Measurements from ENCODE around the gene SYT17. TPM values are rescaled to one million over a fixed set of nuclear protein-coding genes. Genes with fewer than 3 reads are reported as not detected.

Gene SYT17
- total RNA-seq, 1 donor = 0.52 TPM

DNA sequence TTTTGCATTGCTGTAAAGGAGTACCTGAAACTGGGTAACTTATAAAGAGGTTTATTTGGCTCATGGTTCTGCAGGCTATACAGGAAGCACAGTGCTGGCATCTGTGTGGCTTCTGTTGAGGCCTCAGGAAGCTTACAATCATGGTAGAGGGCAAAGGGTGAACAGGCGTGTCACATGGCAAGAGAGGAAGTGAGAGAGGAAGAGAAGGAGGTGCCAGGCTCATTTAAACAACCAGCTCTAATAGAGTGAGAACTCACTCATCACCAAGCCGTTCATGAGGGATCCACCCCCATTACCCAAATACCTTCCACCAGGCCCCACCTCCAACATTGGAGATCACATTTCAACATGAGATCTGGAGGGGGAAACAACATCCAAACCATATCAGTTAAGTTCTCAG lies 101.1 kb downstream of the SYT17 start:
- H3K4me1 ChIP-seq (ENCODE audit: insufficient read depth, low read length) = no peaks in the 10 kb centered on the region
- no peaks in the 10 kb centered on the region for H3K9me3 ChIP-seq (ENCODE audit: low read depth, low read length)
- no peak overlapping the region for H3K4me3 ChIP-seq (ENCODE audit: low read length)
- H3K27me3 ChIP-seq (ENCODE audit: insufficient read depth, low read length) = no peaks in the 10 kb centered on the region

DNA sequence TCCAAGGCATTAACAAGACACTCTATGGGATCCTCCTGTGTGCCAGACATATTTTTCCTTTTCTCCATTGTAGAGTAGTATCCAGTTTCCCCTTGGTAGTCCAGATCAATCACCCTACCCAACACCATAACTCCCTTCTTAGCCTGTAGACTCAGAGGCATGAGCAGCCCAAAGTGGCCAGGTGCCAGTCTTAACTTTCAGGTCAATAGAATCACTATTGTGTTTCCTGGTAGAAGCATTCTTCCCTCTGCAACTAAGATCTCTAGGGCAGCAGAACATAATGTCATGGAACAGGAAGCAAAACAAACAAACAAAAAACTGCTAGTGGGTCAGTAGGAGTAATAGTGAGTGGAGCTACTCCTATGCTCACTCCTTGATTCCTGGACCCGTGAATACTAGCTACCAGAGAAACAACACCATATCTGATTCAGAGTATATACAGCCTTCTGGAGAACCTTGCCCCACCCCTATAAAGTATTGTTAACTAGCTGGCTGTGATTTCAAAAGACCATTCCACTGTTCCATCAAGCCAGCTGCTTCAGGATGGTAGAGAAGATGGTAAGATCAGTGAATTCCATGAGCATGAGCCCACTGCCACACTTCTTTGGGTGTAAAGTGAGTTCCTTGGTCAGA lies 106.2 kb downstream of the SYT17 start:
- Histone ChIP-seq H3K9me3 (ENCODE audit: low read depth, low read length) (no peaks in the 10 kb centered on the region), H3K27me3 (ENCODE audit: insufficient read depth, low read length) (no peaks in the 10 kb centered on the region), H3K4me3 (ENCODE audit: low read length) (no peak overlapping the region), H3K4me1 (ENCODE audit: insufficient read depth, low read length) (no peaks in the 10 kb centered on the region)

DNA sequence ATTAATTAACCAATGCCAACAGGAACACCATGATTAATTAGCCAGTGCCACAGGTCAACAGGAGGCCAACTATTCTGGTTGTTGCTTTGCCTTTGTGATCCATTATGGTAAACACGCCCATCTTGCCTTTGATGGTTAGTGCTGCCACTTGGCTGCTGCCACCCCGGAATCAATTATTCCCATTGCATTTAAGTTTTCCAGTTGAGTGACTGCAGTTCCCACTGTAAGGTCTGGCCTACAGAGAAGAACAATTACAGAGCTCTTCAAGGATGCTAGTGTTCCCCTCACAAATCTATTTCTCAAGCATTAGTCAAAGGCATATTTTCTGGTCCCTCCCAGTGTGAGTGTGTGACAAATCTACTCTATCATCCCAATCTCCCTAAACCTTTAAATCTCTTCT lies 110.4 kb downstream of the SYT17 start:
- H3K4me3 ChIP-seq (ENCODE audit: low read length) = no peak overlapping the region
- no peaks in the 10 kb centered on the region for H3K9me3 ChIP-seq (ENCODE audit: low read depth, low read length)
- H3K27me3 ChIP-seq (ENCODE audit: insufficient read depth, low read length) = no peaks in the 10 kb centered on the region
- no peaks in the 10 kb centered on the region for H3K4me1 ChIP-seq (ENCODE audit: insufficient read depth, low read length)

DNA sequence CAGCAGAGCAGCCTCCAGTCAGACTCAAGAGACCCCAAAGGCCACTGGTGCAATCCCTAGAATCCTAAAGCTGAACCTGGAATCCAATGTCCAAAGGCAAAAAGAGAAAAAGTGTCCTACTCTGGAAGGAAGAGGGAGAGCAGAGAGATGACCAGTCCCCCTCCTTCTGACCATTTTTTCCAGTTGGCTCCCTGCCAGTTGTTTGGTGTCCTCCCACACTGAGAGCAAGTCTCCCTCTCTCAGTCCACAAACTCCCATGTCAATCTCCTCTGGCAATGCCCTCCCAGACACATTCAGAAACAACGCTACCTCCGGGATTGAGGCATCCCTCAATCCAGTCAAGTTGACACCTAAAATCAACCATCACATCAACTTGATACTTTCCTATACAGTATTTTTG lies 113.2 kb downstream of the SYT17 start:
- H3K4me3 ChIP-seq (ENCODE audit: low read length) = no peak overlapping the region
- H3K27me3 ChIP-seq (ENCODE audit: insufficient read depth, low read length) = no peaks in the 10 kb centered on the region
- no peaks in the 10 kb centered on the region for H3K4me1 ChIP-seq (ENCODE audit: insufficient read depth, low read length)
- H3K9me3 ChIP-seq (ENCODE audit: low read depth, low read length) = no peaks in the 10 kb centered on the region

DNA sequence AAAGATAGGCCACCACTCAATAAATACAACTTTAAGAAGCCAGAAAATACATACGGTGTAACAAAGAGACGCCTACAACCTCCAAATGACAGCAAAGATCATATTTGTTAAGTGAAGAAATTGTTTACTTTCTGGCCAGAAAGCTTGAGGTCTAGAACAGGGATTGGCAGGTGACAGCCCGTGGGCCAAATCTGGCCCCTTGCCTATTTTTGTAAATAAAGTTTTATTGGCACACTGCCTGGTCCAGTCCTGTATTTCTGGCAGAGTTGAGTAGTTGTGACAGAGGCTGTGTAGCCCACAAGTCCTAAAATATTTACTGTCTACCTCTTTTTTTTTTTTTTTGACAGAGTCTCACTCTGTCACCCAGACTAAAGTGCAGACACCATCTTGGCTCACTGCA lies 114.1 kb downstream of the SYT17 start:
- H3K4me1 ChIP-seq (ENCODE audit: insufficient read depth, low read length) = no peaks in the 10 kb centered on the region
- H3K9me3 ChIP-seq (ENCODE audit: low read depth, low read length) = no peaks in the 10 kb centered on the region
- no peaks in the 10 kb centered on the region for H3K27me3 ChIP-seq (ENCODE audit: insufficient read depth, low read length)
- H3K4me3 ChIP-seq (ENCODE audit: low read length) = no peak overlapping the region

DNA sequence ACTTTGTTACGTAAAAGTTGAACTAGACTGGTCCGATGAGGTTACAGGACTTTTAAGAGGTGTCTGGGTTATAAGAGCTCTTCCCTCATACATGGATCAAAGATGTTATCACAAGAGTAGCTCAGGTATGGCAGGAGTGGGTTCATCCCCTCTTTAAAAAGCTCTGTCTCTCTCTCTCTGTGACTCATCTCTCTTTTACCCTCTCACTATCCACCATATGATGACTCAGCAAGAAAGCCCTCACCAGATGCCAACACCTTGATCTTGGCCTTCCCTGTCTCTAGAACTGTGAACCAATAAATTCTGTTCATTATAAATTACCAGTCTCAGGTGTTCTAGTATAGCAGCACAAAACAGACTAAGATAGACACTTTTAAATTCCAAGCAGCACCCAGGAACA lies 115.6 kb downstream of the SYT17 start:
- H3K9me3 ChIP-seq (ENCODE audit: low read depth, low read length) = no peaks in the 10 kb centered on the region
- no peaks in the 10 kb centered on the region for H3K4me1 ChIP-seq (ENCODE audit: insufficient read depth, low read length)
- H3K27me3 ChIP-seq (ENCODE audit: insufficient read depth, low read length) = no peaks in the 10 kb centered on the region
- no peak overlapping the region for H3K4me3 ChIP-seq (ENCODE audit: low read length)

DNA sequence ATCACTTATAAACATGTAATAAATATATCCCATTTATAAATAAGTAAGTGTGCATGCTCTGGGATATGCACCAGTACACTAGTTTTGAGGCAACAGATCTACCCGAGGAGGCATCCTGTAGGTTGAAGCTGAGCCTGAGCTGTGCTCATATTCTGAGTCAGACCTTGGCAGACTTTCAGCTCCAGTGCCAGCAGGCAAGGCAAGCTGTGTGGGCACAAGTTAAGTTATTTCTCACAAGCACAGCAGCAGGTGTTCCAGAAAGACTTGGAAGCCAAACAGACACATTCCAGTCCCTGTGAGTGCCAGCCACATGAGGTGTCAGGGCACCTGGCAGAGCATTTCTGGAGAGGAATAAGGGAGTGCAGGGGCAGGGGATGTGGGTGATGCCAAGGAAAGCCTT lies 116.2 kb downstream of the SYT17 start:
- Histone ChIP-seq H3K4me3 (ENCODE audit: low read length) (no peak overlapping the region), H3K27me3 (ENCODE audit: insufficient read depth, low read length) (no peaks in the 10 kb centered on the region), H3K4me1 (ENCODE audit: insufficient read depth, low read length) (no peaks in the 10 kb centered on the region), H3K9me3 (ENCODE audit: low read depth, low read length) (no peaks in the 10 kb centered on the region)

DNA sequence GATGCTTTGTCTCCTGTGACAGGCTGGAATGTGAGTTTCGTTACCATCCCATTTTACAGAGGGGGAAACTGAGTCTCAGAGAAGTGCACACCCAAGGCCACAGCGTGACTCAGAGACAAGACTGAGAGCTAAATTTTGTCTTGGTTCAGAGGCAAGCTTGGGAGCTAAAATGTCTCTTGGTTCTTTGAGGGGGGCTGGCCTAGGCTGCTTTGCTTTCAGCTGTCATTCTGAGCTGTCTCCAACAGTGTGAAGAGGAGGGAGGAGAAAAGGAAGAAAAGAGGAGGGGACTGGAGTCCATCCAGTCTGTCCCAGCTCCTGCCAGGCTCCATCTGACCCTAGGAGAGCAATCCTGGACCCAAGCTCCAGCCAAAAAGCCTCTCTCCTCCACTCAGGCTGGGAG lies 117.4 kb downstream of the SYT17 start, which contains the start of gene CLEC19A:
Gene CLEC19A (plus strand): TSS at position 301 of the 400 bp plus-strand sequence. CDS start 121 bp downstream, outside the sequence.
- no peak within 1 kb of the TSS for H3K4me3 ChIP-seq (ENCODE audit: low read length)
- H3K4me1 ChIP-seq (ENCODE audit: insufficient read depth, low read length) = no peaks in the 10 kb centered on the region
- no peaks in the 10 kb centered on the region for H3K27me3 ChIP-seq (ENCODE audit: insufficient read depth, low read length)
- H3K9me3 ChIP-seq (ENCODE audit: low read depth, low read length) = no peaks in the 10 kb centered on the region

DNA sequence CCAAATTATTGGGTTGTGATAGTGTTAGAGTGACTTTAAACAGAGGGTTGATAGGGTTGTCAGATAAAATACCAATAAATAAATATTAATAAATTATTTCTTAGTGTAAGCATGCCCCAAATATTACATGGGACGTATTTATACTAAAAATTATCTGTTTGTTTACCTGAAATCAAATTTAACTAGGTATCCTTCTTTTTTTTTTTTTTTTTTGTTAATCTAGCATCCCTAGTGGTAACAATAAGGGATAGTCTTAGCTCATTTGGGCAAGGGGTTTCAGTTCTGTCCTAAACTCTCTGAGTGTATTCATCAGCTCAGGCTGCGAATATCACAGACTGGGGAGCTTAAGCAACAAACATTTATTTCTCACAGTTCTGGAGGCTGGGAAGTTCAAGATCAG lies 118.8 kb downstream of the SYT17 start:
- no peak overlapping the region for H3K4me3 ChIP-seq (ENCODE audit: low read length)
- H3K9me3 ChIP-seq (ENCODE audit: low read depth, low read length) = no peaks in the 10 kb centered on the region
- no peaks in the 10 kb centered on the region for H3K4me1 ChIP-seq (ENCODE audit: insufficient read depth, low read length)
- no peaks in the 10 kb centered on the region for H3K27me3 ChIP-seq (ENCODE audit: insufficient read depth, low read length)

DNA sequence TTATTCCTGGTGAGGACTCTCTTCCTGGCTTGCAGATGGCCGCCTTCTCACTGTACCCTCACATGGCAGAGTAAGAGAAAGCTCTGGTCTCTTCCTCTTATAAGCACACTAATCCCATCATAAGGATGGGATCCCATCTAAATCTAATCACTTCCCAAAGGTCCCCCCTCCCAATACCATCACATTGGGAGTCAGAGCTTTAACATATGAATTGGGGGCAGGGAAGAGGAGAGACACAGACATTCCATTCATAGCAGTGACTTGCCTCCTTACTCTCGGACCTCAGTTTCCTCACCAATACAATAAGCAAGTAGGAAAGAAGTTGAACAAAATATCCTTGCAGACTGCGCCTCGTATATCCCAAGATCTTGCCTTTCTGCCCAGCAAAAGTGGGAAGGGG lies 119.2 kb downstream of the SYT17 start:
- Histone ChIP-seq H3K27me3 (ENCODE audit: insufficient read depth, low read length) (no peaks in the 10 kb centered on the region), H3K4me3 (ENCODE audit: low read length) (no peak overlapping the region), H3K4me1 (ENCODE audit: insufficient read depth, low read length) (no peaks in the 10 kb centered on the region), H3K9me3 (ENCODE audit: low read depth, low read length) (no peaks in the 10 kb centered on the region)

DNA sequence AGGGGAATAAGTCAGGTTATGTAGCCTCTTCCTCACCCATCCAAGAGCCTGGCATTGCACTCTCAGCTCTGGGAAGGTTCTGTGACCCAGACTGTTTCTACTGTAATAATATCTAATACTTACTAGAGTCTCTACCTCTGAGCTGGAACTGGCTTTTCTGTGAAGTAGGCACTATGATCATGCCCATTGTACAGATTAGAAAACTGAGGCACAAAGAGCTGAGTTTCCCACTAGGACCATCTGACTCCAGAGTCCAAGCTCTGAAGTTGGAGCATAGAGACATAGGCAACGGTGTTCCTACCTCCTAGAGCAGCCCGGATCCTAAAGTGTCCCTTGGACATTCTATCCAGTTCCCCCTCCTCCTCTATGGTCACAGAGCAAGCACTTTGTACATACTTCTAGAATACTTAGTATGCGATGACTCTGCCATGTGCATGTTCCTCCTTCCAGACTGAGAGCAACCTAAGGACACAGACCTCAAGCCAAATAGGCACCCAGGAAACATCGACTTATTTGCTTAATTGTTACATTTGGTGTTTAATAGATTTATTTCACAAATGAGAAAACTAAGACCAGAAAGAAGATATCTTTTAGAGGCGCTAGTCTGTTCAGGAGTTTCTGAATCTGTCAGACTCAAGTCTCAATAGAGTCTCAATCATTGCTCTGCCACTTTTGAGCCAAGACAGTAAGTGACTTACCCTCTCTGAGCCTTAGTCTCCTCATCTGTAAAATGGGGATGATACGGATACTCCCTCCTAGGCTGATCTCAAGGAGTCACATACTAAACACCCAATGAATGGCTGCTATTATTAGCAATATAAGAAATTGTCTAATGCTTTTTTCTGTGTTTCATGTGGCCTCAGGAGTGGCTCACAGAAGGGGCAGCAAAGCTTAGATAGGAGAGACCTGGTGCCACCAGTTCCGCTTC lies 121.1 kb downstream of the SYT17 start:
- Histone ChIP-seq H3K4me1 (ENCODE audit: insufficient read depth, low read length) (peaks cover 4% of the 10 kb centered on the region), H3K4me3 (ENCODE audit: low read length) (no peak overlapping the region), H3K27me3 (ENCODE audit: insufficient read depth, low read length) (no peaks in the 10 kb centered on the region), H3K9me3 (ENCODE audit: low read depth, low read length) (no peaks in the 10 kb centered on the region)

DNA sequence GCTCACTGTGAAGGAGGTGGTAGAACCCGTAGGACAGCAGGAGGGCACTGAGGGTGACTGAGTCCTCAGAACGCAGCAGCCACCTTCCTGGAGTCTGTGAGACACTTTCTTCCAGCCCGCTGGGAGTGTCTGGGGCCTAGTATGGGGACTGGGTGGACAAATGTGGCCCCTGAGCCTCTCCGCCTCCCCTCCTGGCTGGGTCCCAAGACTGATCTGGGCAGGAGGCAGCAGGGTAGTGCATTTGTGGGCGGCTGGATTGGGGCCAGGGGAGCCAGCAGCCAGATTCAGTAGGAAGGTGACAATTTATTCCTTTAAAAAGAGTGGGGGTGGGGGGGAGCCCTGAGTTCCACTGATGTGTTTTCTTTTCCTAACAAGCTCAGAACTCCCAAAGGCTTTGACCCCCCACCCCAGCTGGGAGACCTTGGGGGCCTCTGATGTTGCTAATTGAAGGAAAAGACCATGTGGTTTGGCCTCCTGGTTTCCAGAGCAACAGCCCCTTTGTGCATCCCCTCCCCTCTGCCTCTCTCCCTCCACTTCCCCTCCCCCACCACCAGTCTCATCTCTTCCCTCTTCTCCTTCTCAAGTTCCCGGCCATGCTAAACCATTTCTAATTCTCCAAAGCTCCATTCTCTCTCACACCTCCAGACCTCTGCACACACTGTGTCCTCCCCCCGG lies 121.9 kb downstream of the SYT17 start:
- peaks cover 12% of the 10 kb centered on the region for H3K4me1 ChIP-seq (ENCODE audit: insufficient read depth, low read length)
- H3K9me3 ChIP-seq (ENCODE audit: low read depth, low read length) = no peaks in the 10 kb centered on the region
- no peak overlapping the region for H3K4me3 ChIP-seq (ENCODE audit: low read length)
- H3K27me3 ChIP-seq (ENCODE audit: insufficient read depth, low read length) = no peaks in the 10 kb centered on the region

DNA sequence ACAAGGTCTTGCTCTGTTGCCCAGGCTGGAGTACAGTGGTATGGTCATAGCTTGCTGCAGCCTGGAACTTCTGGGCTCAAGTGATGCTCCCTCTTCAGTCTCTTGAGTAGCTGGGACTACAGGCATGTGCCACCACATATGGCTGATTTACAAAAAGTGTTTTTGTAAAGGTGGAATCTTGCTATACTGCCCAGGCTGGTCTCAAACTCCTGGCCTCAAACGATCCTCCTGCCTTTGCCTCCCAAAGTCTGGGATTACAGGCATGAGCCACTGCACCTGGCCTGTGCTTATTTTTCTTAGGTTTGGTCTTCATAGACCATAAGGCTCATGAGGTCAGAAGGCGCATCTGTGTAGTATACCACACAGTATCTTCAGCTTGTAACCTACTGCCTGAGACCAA lies 122.8 kb downstream of the SYT17 start:
- no peaks in the 10 kb centered on the region for H3K9me3 ChIP-seq (ENCODE audit: low read depth, low read length)
- H3K27me3 ChIP-seq (ENCODE audit: insufficient read depth, low read length) = no peaks in the 10 kb centered on the region

DNA sequence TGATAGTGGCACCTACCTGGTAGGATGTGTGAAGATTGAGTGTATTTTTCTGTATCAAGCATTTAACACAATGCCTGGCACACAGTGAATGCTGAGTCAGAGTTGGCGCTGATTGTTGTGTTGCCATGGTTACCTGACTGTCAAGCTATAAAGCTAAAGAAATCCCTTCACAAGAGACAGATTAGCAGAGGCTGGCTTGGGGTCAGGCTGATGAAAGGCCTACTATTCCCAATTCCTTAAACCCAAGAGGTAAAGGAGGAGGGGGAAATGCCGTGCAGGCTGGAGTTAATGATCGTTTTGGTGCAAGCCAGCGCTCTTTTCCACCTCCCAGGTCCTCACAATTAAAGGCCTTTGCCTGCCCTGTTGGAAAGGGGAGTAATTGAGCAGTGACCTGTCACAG lies 123.4 kb downstream of the SYT17 start:
- peaks cover 14% of the 10 kb centered on the region for H3K4me1 ChIP-seq (ENCODE audit: insufficient read depth, low read length)
- H3K27me3 ChIP-seq (ENCODE audit: insufficient read depth, low read length) = no peaks in the 10 kb centered on the region
- H3K9me3 ChIP-seq (ENCODE audit: low read depth, low read length) = no peaks in the 10 kb centered on the region
- H3K4me3 ChIP-seq (ENCODE audit: low read length) = no peak overlapping the region

More for the DNA sequence above, 122.8 kb downstream of the SYT17 start:
- Histone ChIP-seq H3K4me1 (ENCODE audit: insufficient read depth, low read length) (peaks cover 14% of the 10 kb centered on the region), H3K4me3 (ENCODE audit: low read length) (no peak overlapping the region)

DNA sequence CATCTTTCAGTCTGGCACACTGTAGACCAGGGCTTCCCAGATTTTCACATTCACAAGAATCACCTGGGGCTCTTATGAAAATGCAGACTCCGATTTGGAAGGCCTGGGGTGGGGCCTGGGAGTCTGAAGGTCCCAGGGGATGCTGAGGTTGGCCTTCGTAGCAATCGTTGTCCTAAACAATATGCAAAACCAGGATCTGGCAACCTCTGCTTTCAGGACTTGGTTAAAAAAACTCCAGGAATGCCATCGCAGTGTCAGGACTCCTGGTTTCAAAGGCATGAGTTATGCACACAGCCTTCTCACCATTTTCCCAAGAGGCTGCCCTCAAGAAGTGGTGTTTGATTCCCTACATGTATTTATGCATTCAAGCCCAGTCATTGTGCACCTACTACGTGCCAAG lies 124.1 kb downstream of the SYT17 start:
- Histone ChIP-seq H3K9me3 (ENCODE audit: low read depth, low read length) (no peaks in the 10 kb centered on the region), H3K27me3 (ENCODE audit: insufficient read depth, low read length) (no peaks in the 10 kb centered on the region), H3K4me1 (ENCODE audit: insufficient read depth, low read length) (peaks cover 14% of the 10 kb centered on the region), H3K4me3 (ENCODE audit: low read length) (no peak overlapping the region)

Measured in mononuclear cell (primary cell).